HuH-7 (cell line): ENCODE data around the gene FKBP14.

Experiments used
- DNase-seq: peaks from one replicate; pipeline ENCODE4 v3.0.0; 2011; ENCODE audit warnings: low spot score

Gene FKBP14

DNA sequence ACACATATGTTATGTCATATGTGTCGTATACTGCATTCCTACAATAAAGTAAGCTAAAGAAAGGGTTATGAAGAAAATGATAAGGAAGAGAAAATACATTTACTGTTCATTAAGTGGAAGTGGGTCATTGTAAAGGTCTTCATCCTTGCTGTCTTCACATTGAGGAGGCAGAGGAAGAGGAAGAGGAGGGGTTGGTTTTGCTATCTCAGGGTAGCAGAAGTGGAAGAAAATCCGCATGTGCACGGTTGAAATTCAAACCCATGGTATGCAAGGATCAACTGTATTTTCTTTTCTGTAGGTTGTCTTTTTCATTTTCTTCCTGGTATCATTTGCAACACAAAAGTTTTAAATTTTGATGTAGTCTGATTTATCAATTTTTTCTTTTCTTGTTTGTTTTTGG is 8.0 kb upstream of the FKBP14 start:
- no peak for DNase-seq

GRCh38 chr7:30032310-30033125 is 6.0 kb upstream of the FKBP14 start:
- DNase-seq = no peak

- DNase-seq = peak; percentile 22
These were observed 3.2 kb upstream of the FKBP14 start for GRCh38 chr7:30029696-30030095.

DNA sequence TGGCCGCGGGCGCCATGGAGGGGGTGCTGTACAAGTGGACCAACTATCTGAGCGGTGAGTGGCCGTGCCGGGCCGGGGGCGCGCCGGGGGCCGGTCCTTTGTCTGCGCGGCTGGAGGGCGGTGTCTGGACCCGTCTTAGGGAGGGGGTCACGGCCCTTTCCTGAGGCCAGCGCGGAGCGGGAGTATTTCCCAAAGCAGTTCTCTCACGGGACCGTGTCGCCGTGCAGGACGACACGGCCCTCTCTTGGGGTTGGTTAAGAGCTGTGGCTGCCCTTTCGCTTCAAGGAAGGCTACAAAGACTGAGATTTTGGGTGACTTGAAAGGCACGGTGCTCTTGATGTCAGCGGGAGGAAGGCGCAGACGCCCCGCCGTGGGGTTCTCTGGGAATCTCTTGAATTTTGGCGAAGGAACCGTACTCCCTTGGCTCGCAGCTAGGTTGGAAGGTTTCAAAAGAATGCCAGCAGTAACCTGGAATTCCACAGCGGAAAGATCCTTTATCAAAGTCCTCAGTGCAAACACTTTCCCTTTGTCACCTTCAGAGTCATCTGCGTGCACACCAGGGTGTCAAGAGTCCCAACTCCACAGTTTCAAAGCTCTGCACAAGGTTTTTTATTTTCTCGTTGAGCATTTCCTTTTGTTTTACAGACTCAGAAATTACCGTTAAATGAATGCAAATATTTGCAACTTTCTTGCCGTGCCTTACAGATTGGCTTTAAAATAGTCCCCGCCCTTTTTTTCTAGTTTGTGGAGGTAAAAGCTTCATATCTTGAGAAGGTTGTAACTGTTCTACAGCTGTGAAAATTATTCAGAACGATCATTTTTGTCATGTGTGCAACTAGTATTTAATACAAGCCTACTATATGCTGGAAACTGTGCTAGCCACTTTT is 2.5 kb upstream of the FKBP14 start:
- DNase-seq = peak; percentile 49

GRCh38 chr7:30028216-30028748 is 1.8 kb upstream of the FKBP14 start, which contains the start of gene PLEKHA8:
TSS of gene PLEKHA8 (plus strand) at chr7:30028412. CDS start at chr7:30028763, 351 bp downstream.
- peak; percentile 87 for DNase-seq

GRCh38 chr7:30027740-30028215 is 1.3 kb upstream of the FKBP14 start:
- no peak for DNase-seq

DNA sequence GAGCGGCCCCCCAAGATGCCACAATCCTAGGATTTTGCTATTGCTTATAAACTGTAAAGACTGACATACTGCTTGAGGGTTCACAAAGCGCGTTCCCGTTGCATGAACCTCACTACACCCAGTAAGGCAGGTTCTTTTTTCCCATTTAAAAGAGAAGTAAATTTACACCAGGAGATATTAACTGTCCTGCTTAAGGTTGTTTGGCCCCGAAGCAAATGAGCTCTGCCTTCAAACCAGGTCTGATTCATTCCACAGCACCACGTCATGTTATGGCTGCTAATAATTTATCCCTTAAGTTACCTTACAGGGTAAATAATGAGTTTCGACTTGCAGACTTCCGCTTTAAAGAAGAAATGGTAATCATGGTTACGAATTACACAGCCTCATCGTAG is 559 bp upstream of the FKBP14 start:
- DNase-seq = peak; percentile 20

DNA sequence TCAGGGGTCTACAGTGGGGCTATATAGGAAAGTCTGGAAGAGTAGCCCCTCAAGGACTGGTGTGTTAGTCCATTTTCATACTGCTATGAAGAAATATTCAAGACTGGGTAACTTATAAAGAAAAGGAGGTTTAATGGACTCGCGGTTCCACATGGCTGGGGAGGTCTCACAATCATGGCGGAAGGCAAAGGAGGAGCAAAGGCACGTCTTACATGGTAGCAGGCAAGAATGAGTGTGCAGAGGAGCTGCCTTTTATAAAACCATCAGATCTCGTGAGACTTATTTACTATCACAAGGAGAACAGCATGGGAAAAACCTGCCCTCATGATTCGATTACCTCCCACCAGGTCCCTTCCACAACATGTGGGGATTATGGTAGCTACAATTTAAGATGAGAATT is 3.0 kb downstream of the FKBP14 start:
- DNase-seq = no peak

DNA sequence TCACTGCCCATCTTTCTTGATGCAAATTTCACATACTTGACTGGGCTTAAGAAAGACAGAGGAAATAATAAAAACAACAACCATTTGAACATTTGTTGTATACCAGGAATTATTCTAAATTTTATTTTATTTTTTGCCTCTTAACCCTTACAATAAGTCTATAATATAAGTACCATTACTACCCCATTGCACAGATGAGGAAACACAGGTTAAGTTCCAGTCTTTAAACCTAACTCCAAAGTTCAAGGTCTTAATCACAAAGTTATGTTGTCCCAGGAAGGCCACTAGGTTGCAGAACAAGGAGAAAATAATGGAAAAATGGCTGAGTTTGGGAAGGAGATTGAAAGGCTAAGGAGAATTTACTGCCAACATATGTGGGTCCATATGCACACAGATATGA is 3.5 kb downstream of the FKBP14 start:
- no peak for DNase-seq

DNA sequence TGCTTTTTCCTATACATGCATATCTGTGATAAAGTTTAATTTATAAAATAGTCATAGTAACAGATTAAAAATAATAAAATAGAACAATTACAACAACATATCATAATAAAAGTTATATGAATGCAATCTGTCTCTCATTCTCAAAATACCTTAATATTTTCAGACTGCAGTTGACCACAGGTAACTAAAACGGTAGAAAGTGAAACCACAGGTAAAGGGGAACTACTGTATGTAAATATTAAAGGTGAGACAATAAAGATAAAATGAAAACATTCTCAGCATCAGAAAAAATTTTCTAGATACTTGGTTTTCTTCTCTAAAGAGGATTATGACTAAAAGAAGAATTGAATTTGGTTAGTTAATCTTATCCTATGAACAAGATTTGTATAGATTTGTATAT is 6.0 kb downstream of the FKBP14 start:
- no peak for DNase-seq

DNA sequence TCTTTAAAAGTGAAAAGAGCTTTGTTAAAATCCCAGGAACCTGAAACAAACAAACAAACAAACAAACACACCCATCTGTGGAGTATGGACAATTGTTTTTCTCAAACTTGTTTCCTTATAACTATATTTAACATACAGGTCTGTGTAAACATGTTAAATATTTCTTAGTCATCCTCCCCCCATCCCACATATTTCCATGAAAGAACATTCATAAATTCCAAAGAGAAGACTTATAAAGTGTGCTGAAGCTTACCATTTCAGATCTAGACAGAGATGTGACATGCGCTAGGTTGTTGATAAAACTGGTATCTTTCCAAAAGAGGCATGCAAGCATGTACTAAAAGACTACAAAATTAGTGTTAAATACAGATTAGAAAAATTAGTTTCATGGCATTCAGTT is 6.5 kb downstream of the FKBP14 start:
- no peak for DNase-seq

GRCh38 chr7:30019387-30019786 is 7.1 kb downstream of the FKBP14 start:
- DNase-seq = no peak

GRCh38 chr7:30018451-30018850 is 8.1 kb downstream of the FKBP14 start:
- DNase-seq = no peak

GRCh38 chr7:30012757-30013156 is 13.7 kb downstream of the FKBP14 start:
- DNase-seq = no peak

DNA sequence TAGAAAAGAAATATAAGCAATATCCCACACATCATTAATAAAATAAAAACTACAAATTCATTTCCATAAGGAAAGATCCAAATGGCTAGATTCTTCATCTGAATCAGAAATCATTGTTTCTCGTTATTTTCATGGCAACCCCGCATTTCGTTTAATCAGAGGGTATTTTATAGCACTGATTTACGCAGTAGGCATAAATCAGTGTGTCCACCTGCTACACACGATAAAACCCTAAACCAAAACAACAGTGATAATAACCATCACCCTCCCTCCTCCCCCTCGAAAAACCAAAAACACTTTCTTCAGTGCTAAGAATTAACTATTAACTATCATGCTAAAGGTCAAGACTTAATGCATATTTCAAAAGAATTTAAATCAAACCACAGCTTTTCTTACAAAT is 16.5 kb downstream of the FKBP14 start:
- DNase-seq = no peak

DNA sequence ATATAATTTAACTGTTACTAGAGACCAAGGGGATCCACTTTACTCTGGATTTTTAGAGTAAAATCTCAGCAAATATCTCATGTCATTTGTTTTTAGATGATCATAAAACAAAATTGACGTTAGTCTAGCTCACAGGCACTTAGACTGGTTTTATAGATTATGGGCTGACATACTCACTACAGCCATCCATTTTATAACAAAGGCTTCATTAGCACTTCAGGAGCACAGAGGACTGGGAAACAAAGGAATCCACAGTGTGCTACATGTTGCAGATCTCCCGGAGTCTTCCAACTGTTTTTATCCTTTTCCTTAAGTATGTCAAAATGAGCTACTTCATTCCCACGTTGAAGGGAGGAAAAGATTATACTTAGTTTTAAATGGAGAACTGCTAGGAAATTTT is 21.0 kb downstream of the FKBP14 start:
- no peak for DNase-seq

DNA sequence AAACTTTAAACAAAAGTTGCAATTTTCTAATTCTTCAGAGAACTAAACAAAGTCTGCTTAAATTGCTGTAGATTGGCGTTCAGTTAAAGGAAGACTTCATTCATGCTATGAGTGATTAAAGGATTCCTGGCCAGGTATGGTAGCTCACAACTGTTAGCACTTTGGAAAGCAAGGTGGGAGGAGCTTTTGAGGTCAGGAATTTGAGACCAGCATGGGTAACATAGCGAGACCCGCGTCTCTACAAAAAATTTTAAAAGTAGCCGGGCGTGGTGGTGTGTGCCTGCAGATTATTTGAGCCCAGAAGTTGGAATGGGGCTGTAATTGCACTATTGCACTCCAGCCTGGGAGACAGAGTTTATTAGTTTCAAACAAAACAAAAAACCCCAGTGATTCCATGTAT is 23.4 kb downstream of the FKBP14 start:
- no peak for DNase-seq

DNA sequence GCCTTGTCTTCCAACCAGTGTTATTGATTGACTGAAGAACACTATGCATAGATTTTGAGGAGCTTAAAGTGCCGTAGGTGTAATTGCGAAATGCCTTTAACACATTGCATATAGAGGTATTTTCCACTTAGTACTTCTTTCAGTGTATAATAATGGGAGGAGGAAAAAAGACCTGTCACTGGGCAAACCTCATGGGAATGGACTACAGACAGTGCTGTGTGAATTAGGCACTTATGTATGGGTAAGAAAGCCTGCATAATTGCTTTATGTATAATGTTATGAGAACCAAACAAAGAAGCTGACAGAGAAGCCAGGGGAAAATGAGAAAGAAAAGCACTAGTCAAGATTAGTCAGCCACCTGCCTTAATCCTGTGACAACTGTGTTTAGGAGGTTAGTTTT is 24.5 kb downstream of the FKBP14 start:
- no peak for DNase-seq

- DNase-seq = no peak
These were observed 28.0 kb downstream of the FKBP14 start for GRCh38 chr7:29998489-29998888.

DNA sequence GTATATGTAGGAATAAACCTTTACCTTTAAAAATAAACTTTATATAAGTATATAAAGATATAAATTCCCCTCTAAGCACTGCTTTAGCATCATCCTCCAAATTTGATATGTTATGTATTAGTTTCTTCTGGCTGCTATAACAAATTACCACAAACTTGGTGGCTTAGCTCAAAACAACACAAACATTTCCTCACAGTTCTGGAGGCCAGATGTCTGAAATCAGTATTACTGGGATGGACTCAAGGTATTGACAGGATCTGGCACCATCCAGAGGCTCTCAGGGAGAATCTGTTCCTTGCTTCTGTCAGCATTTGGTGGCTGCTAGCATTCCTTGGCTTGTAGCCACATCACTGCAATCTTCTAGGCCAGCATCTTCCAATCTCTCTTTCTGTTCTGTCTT is 30.2 kb downstream of the FKBP14 start:
- no peak for DNase-seq

GRCh38 chr7:29995652-29996051 is 30.9 kb downstream of the FKBP14 start:
- DNase-seq = no peak

GRCh38 chr7:29993140-29993539 is 33.4 kb downstream of the FKBP14 start:
- DNase-seq = no peak

DNA sequence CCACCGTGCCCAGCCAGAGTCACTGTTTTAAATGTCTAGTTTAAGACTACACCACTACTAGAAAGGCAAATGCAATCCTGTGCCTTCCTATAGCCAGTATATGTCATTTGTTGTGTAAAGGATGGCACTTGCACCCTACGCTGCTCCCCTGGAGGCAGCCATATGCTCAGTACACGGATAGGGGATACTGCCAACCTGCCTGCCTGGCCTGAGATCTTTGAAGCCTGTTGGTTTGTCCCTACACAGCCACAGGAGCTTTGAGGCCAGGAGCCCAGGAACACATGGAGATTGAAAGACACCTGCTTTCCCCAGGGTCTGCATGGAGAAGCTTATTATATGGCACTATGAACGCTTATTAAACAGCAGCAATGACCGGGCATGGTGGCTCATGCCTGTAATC is 34.6 kb downstream of the FKBP14 start:
- no peak for DNase-seq
